LNCAP (cell line): Measurements from ENCODE around the gene MRPS33.

Source experiments
- CTCF ChIP-seq: fragments of 450-650 bp; IDR thresholded peaks from 2 replicates; pipeline ENCODE4 v1.5.1; 2017; ENCODE audit warnings: mild to moderate bottlenecking

Gene MRPS33

GRCh38 chr7:141014125-141014523 lies 628 bp downstream of the MRPS33 start:
- TF ChIP-seq CTCF: no peak

- no peak for TF ChIP-seq CTCF
These were observed 1.4 kb downstream of the MRPS33 start for GRCh38 chr7:141013345-141013715.

- TF ChIP-seq CTCF: no peak
These were observed 1.9 kb downstream of the MRPS33 start for GRCh38 chr7:141012696-141013344.

- TF ChIP-seq CTCF: peak; percentile 58
These were observed 2.6 kb downstream of the MRPS33 start for GRCh38 chr7:141012044-141012685.

GRCh38 chr7:141011443-141011842 lies 3.3 kb downstream of the MRPS33 start:
- TF ChIP-seq CTCF: no peak

GRCh38 chr7:141003172-141004065 lies 11.3 kb downstream of the MRPS33 start:
- TF ChIP-seq CTCF: no peak

- TF ChIP-seq CTCF: no peak
These were observed 13.2 kb downstream of the MRPS33 start for GRCh38 chr7:141001546-141001945.
